H1 (cell line): Measurements from ENCODE around the gene MACF1. TPM values are rescaled to one million over a fixed set of nuclear protein-coding genes. Genes with fewer than 3 reads are reported as not detected.

Source experiments
- CTCF ChIA-PET: fragments of 300-600 bp; sonication (Branson Sonifier 250); formaldehyde crosslinking; loops from one replicate; lab custom pipeline; 2021; ENCODE audit not compliant: partially characterized antibody; lab: Charles Lee
- POLR2A ChIA-PET: fragments of 300-600 bp; sonication (Branson Sonifier 250); formaldehyde crosslinking; loops from one replicate; lab custom pipeline; 2021; ENCODE audit warnings: inconsistent platforms; ENCODE audit not compliant: partially characterized antibody; lab: Charles Lee
- DNase-seq, 2 experiments: peaks; one replicate each; pipeline versions ENCODE4 v3.0.0 to v3.0.0-alpha.2; 2010 to 2022; ENCODE audit warnings: low spot score in 2 of 2, low read depth in 1 of 2, mixed read lengths in 1 of 2
- FAIRE-seq: peaks from 2 replicates; lab custom pipeline; 2011; peaks lifted over from hg19 to GRCh38; lab: Jason Lieb, UNC
- H2AFZ ChIP-seq: 2 replicates; pipeline ENCODE4 v1.8.1; 2012; ENCODE audit warnings: low read length, inconsistent platforms
- H2AK5ac ChIP-seq: 2 replicates; pipeline ENCODE4 v1.6.1; 2013; ENCODE audit warnings: low read depth, low read length
- H2BK120ac ChIP-seq: replicated peaks from 2 replicates; pipeline ENCODE3; 2013; ENCODE audit warnings: low read depth, low read length, inconsistent platforms
- H2BK12ac ChIP-seq: 2 replicates; pipeline ENCODE4 v1.6.1; 2013; ENCODE audit warnings: low read depth, low read length
- H2BK15ac ChIP-seq: 2 replicates; pipeline ENCODE4 v1.6.1; 2013; ENCODE audit warnings: low read length
- H2BK20ac ChIP-seq: 2 replicates; pipeline ENCODE4 v1.6.1; 2013; ENCODE audit warnings: low read length
- H2BK5ac ChIP-seq: 2 replicates; pipeline ENCODE4 v1.6.1; 2013; ENCODE audit warnings: low read depth, low read length
- H3K14ac ChIP-seq: 2 replicates; pipeline ENCODE4 v1.6.1; 2013; ENCODE audit warnings: inconsistent platforms; ENCODE audit not compliant: insufficient read length
- H3K18ac ChIP-seq: 2 replicates; pipeline ENCODE4 v1.6.1; 2013; ENCODE audit warnings: low read length; ENCODE audit errors: extremely low read depth
- H3K23ac ChIP-seq: 2 replicates; pipeline ENCODE4 v1.6.1; 2013; ENCODE audit warnings: inconsistent platforms; ENCODE audit not compliant: insufficient read length
- H3K23me2 ChIP-seq: 2 replicates; pipeline ENCODE4 v1.6.1; 2013; ENCODE audit warnings: low read depth, low read length
- H3K27ac ChIP-seq: 2 replicates; pipeline ENCODE4 v1.6.1; 2011; ENCODE audit warnings: low read depth, low read length, inconsistent platforms
- H3K27me3 ChIP-seq, 4 experiments: replicated peaks in 1 of 4; 1 replicate in 1 of 4; 2 replicates in 3 of 4; pipeline versions ENCODE4 v1.6.1 to v1.8.1; 2011 to 2013; ENCODE audit warnings: low read length in 3 of 4, mild to moderate bottlenecking in 3 of 4, inconsistent platforms in 2 of 4, mixed read lengths in 2 of 4, moderate library complexity in 1 of 4; ENCODE audit not compliant: control insufficient read depth in 3 of 4, insufficient read depth in 3 of 4; ENCODE audit errors: extremely low read depth in 1 of 4
- H3K36me3 ChIP-seq, 4 experiments: 2 replicates each; pipeline versions ENCODE4 v1.6.1 to v1.8.1; 2011 to 2013; ENCODE audit warnings: mild to moderate bottlenecking in 4 of 4, low read length in 3 of 4, moderate library complexity in 2 of 4, control low read depth in 1 of 4, inconsistent platforms in 1 of 4; ENCODE audit not compliant: insufficient read depth in 4 of 4, control insufficient read depth in 2 of 4
- H3K4ac ChIP-seq: replicated peaks from 2 replicates; pipeline ENCODE3; 2013; ENCODE audit warnings: low read length, low read depth, mixed read lengths, inconsistent platforms; ENCODE audit not compliant: insufficient read length
- H3K4me1 ChIP-seq, 4 experiments: replicated peaks in 1 of 4; 1 replicate in 1 of 4; 2 replicates in 3 of 4; pipeline versions ENCODE4 v1.6.1 to v1.8.1; 2011 to 2013; ENCODE audit warnings: low read length in 3 of 4, inconsistent platforms in 2 of 4, mixed read lengths in 1 of 4; ENCODE audit not compliant: insufficient read depth in 4 of 4, control insufficient read depth in 3 of 4
- H3K4me2 ChIP-seq, 2 experiments: 2 replicates each; pipeline versions ENCODE4 v1.6.1 to v1.8.1; 2011 to 2013; ENCODE audit warnings: low read depth in 2 of 2, low read length in 2 of 2, control low read depth in 1 of 2, inconsistent platforms in 1 of 2, mild to moderate bottlenecking in 1 of 2; ENCODE audit not compliant: insufficient read depth in 1 of 2
- H3K4me3 ChIP-seq, 4 experiments: fragments of 200-600, 300-600 bp in 1 of 4; sonication (generic), shearing (Covaris generic), sonication (Bioruptor Twin) in 1 of 4; 2 replicates each; pipeline versions ENCODE4 v1.5.1 to v1.8.1; 2011 to 2016; ENCODE audit warnings: low read length in 4 of 4, low read depth in 3 of 4, control low read depth in 2 of 4, inconsistent platforms in 2 of 4, mild to moderate bottlenecking in 2 of 4, mixed read lengths in 1 of 4, moderate library complexity in 1 of 4; ENCODE audit not compliant: insufficient read depth in 2 of 4; ENCODE audit errors: extremely low read depth in 1 of 4
- H3K56ac ChIP-seq: replicated peaks from 2 replicates; pipeline ENCODE3; 2013; ENCODE audit warnings: low read depth, mild to moderate bottlenecking, mixed read lengths, low read length, inconsistent platforms; ENCODE audit not compliant: insufficient read length
- H3K79me1 ChIP-seq: 2 replicates; pipeline ENCODE4 v1.6.1; 2013; ENCODE audit warnings: low read depth, low read length, control low read depth
- H3K79me2 ChIP-seq, 2 experiments: 2 replicates each; pipeline versions ENCODE4 v1.6.1 to v1.8.1; 2012 to 2013; ENCODE audit warnings: low read length in 2 of 2, mild to moderate bottlenecking in 2 of 2, inconsistent platforms in 1 of 2; ENCODE audit not compliant: insufficient read depth in 2 of 2, control insufficient read depth in 1 of 2
- H3K9ac ChIP-seq, 4 experiments: replicated peaks in 1 of 4; 1 replicate in 1 of 4; 2 replicates in 3 of 4; pipeline versions ENCODE4 v1.6.1 to v1.8.1; 2011 to 2013; ENCODE audit warnings: low read depth in 3 of 4, low read length in 3 of 4, control low read depth in 2 of 4, mild to moderate bottlenecking in 2 of 4, moderate library complexity in 2 of 4, inconsistent platforms in 1 of 4; ENCODE audit errors: extremely low read depth in 1 of 4
- H3K9me3 ChIP-seq, 2 experiments: 2 replicates each; pipeline versions ENCODE4 v1.6.1 to v1.8.1; 2012 to 2013; ENCODE audit warnings: mild to moderate bottlenecking in 2 of 2, moderate library complexity in 2 of 2, control low read depth in 1 of 2, inconsistent platforms in 1 of 2, low read depth in 1 of 2, low read length in 1 of 2, mixed read lengths in 1 of 2; ENCODE audit not compliant: insufficient read depth in 2 of 2
- H4K20me1 ChIP-seq, 2 experiments: replicated peaks in 1 of 2; 2 replicates each; pipeline versions ENCODE3 to v1.8.1; 2011 to 2013; ENCODE audit warnings: inconsistent platforms in 2 of 2, low read length in 2 of 2, mild to moderate bottlenecking in 1 of 2; ENCODE audit not compliant: insufficient read depth in 2 of 2, control insufficient read depth in 1 of 2
- H4K5ac ChIP-seq: 2 replicates; pipeline ENCODE4 v1.6.1; 2013; ENCODE audit warnings: low read length, low read depth, mixed read lengths, inconsistent platforms; ENCODE audit not compliant: insufficient read length
- H4K8ac ChIP-seq: 2 replicates; pipeline ENCODE4 v1.8.0; 2013; ENCODE audit warnings: mild to moderate bottlenecking, moderate library complexity, low read length, inconsistent platforms; ENCODE audit not compliant: insufficient read depth; ENCODE audit errors: extremely low read depth
- H4K91ac ChIP-seq: replicated peaks from 2 replicates; pipeline ENCODE3; 2013; ENCODE audit warnings: low read length, mixed read lengths, inconsistent platforms; ENCODE audit not compliant: insufficient read length
- CHD2 ChIP-seq: IDR thresholded peaks from 2 replicates; pipeline ENCODE4 v1.6.1; 2012; ENCODE audit warnings: low read length, improper control_type of control experiment
- EP300 ChIP-seq, 2 experiments: IDR thresholded peaks; 1 replicate in 1 of 2; 2 replicates in 1 of 2; pipeline ENCODE4 v1.6.1; 2011 to 2012; ENCODE audit warnings: low read depth in 2 of 2, low read length in 2 of 2, mild to moderate bottlenecking in 2 of 2, borderline replicate concordance in 1 of 2, inconsistent platforms in 1 of 2, moderate library complexity in 1 of 2
- EZH2 ChIP-seq: fragments of 200-600 bp; sonication (generic); IDR thresholded peaks from 2 replicates; pipeline ENCODE4 v1.7.1; 2012; ENCODE audit warnings: low read depth, mild to moderate bottlenecking, moderate library complexity, low read length, inconsistent platforms; ENCODE audit not compliant: severe bottlenecking
- FOSL1 ChIP-seq: IDR thresholded peaks from 2 replicates; pipeline ENCODE4 v1.6.1; 2011; ENCODE audit warnings: mild to moderate bottlenecking, low read depth, low read length, moderate library complexity; ENCODE audit not compliant: insufficient read depth
- RBBP5 ChIP-seq: IDR thresholded peaks from 2 replicates; pipeline ENCODE4 v1.7.1; 2012; ENCODE audit warnings: low read depth, mild to moderate bottlenecking, inconsistent platforms, low read length, moderate library complexity, borderline replicate concordance
- WGBS, 2 experiments: shearing (Covaris generic) in 1 of 2; methylation state at CpG; one replicate each; pipeline versions ENCODE4 v1.1.6 to v1.1.7; 2013 to 2015; ENCODE audit warnings: low lambda C conversion rate in 2 of 2, mixed read lengths in 2 of 2, inconsistent platforms in 1 of 2, low coverage in 1 of 2, missing lambda C conversion rate in 1 of 2; ENCODE audit not compliant: insufficient replicate concordance in 2 of 2, insufficient coverage in 1 of 2, insufficient read length in 1 of 2; ENCODE audit errors: extremely low coverage in 1 of 2, missing lambda C conversion rate in 1 of 2; 5-methylcytosine and 5-hydroxymethylcytosine counted together
- polyA plus RNA-seq, 7 experiments: library from polyadenylated mRNA; depleted of rRNA in 3 of 7; stranded (reverse) in 5 of 7; unstranded in 2 of 7; fragments of >200 nt in 5 of 7; fragments of 200-250 nt in 2 of 7; gene quantifications; 1 replicate in 5 of 7; 2 replicates in 1 of 7; 4 replicates in 1 of 7; pipeline versions ENCODE4 v1.2.1 to v1.2.3, GENCODE V29; 2011 to 2013; ENCODE audit warnings: missing spikeins in 2 of 7, mixed read lengths in 2 of 7
- total RNA-seq: library from RNA; stranded (reverse); fragmentation: NEBNext Ultra II Directional; extraction: Animal tissue kit (Norgen Biotek cat#: 25700); gene quantifications from 2 replicates; pipeline ENCODE4 v1.2.1, GENCODE V29; 2021

The MACF1 gene
- total and polyA plus RNA-seq, 2 of the 8 experiments (the other 6 are each of a cell fraction or from before 2014, with no cell fraction given), result 59.8 to 285 TPM

DNA sequence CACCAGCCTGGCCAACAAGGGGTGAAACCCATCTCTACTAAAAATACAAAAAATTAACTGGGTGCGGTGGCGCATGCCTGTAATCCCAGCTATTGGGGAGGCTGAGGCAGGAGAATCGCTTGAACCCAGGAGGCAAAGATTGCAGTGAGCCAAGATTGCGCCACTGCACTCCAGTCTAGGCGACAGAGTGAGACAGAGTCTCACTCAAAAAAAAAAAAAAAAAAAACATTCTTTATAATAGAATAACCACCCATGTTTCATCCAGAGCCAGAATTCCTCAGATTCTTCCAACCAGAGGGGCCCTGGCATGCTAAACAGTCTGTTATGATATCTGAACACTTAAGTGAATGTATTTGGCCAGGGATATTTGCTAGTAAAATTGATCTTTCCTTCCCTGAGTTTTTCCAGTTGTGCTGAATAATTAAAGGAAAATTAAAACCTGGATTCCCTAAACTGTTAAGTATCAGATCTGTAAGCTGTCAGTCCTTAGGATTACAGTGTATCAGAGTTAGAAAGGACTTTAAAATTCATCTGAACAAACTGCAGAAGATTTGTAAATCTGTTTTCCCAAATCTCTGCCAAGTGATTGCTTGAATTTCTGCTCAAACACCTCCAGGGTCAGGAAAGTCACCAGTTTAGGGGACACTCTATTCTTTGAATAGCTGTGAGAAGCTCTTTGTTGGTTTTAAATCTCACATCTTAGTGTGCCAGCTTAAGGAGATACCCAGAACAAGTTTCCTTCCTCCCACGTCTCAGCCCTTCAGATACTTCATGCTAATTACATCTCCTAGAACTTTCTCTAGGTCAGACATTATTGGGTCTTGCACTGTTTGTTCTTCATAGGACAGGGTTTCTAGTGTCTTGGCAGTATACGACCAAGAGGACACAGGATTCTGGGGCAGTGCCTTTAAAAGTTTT lies 202.3 kb downstream of the MACF1 start:
- Histone ChIP-seq H3K79me1 (peaks cover 4% of the 10 kb centered on the region; the same call in 1 of the 2 replicates), H3K79me2 (peaks cover 2 to 22% of the 10 kb centered on the region in 2 experiments), H3K9ac (no peak overlapping the region), H3K4me2 (peak overlapping the region in 1 of 2 experiments; percentile 97; a peak in 2 of 4 replicates), H3K4ac (no peak overlapping the region), H4K5ac (no peak overlapping the region), H4K20me1 (peaks cover 3 to 6% of the 10 kb centered on the region in 2 experiments), H3K9me3 (no peaks in the 10 kb centered on the region), H3K36me3 (peaks cover 2% of the 10 kb centered on the region in 4 experiments; a peak in 3 of 8 replicates), H2BK20ac (no peak overlapping the region), H3K4me1 (peaks cover 0 to 18% (median 12%) of the 10 kb centered on the region in 4 experiments; a peak in 4 of 7 replicates), H2BK120ac (no peak overlapping the region), H2AK5ac (no peak overlapping the region), H3K23ac (no peak overlapping the region), H2BK12ac (no peak overlapping the region), H3K4me3 (0 out of 8 replicates have a peak overlapping the region, but pooled peaks of 1 of the 4 experiments have one; percentile 94), H2BK15ac (no peak overlapping the region), H2BK5ac (no peak overlapping the region), H3K27ac (no peak overlapping the region), H3K23me2 (peaks cover 7% of the 10 kb centered on the region; the same call in 1 of the 2 replicates), H3K56ac (no peak overlapping the region), H2AFZ (no peak overlapping the region), H4K8ac (no peak overlapping the region), H4K91ac (no peak overlapping the region), H3K18ac (no peak overlapping the region; the same call in 1 of the 2 replicates), H3K14ac (no peak overlapping the region), H3K27me3 (no peaks in the 10 kb centered on the region)
- POLR2A ChIA-PET, result interaction anchor here (1.3 to 1.8 kb wide), 2 partner anchors 8 to 416 kb away, joined by 3 to 7 read pairs; partner anchors contain the start of gene AKIRIN1
- TF ChIP-seq RBBP5, result no peak
- no peak for TF ChIP-seq CHD2
- TF ChIP-seq EP300 (IDR thresholded peaks at IDR 0.05; ENCODE audit: borderline replicate concordance in 1 of 2, low read depth in 2 of 2, low read length in 2 of 2), result no peak
- no peak for TF ChIP-seq FOSL1
- TF ChIP-seq EZH2, result no peak
- no peak for DNase-seq
- 88% methylated on average over 7 of the region's 7 CpGs; no CpG with 5 or more reads in 1 of the 2 experiments for WGBS, 2 experiments
- no peak for FAIRE-seq
- CTCF ChIA-PET, result interaction anchor here (0.9 to 7.0 kb wide), 6 partner anchors 8 to 150 kb away, joined by 3 to 46 read pairs (median 4); no protein-coding TSS in a partner anchor
